ENCODE data around the gene TADA3. TPM values are rescaled to one million over a fixed set of nuclear protein-coding genes. Genes with fewer than 3 reads are reported as not detected.
A peak's percentile ranks its signal among the peaks of the same experiment; 100 is the strongest.

TADA3 gene
- total and polyA plus RNA-seq, 9 of the 15 experiments (the other 6 are each of a cell fraction or from before 2014, with no cell fraction given) = 4.1 to 110 (median 74.8) TPM

DNA sequence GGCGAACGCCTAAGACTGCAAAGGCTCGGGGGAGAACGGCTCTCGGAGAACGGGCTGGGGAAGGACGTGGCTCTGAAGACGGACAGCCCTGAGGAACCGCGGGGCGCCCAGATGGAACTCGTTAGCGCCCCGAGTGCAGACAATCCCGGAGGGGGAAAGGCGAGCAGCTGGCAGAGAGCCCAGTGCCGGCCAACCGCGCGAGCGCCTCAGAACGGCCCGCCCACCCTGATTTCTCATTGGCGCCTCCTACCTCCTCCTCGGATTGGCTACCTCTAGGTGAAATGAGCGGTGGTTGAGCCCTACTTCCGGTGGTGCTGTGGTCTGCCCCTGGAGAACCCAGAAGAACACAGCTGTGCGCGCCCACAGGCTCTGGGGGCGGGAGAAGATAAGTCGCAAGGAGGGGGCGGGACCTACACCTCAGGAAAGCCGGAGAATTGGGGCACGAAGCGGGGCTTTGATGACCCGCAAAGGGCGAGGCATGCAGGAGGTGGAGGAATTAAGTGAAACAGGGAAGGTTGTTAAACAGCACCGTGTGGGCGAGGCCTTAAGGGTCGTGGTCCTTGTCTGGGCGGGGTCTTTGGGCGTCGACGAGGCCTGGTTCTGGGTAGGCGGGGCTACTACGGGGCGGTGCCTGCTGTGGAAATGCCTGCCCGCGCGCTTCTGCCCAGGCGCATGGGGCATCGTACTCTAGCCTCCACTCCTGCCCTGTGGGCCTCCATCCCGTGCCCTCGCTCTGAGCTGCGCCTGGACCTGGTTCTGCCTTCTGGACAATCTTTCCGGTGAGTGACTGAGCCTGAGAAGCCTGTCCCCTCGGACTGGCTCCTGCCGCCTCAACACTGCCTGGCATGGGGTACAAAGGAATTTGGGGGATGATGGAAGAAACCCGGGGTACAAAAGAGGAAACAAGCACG lies 42.4 kb downstream of the TADA3 start, which contains the start of gene OGG1 (continued):
- TF ChIP-seq TSHZ1 (CRISPR knock-in tag; IDR thresholded peaks at IDR 0.05) (no peak), NFIC (IDR thresholded peaks at IDR 0.05) (peak; percentile 98), CREB5 (CRISPR knock-in tag; IDR thresholded peaks at IDR 0.05) (no peak), ZNF717 (CRISPR knock-in tag; IDR thresholded peaks at IDR 0.05) (peak; percentile 51; the same call in 1 of the 2 replicates), ZNF277 (CRISPR knock-in tag; IDR thresholded peaks at IDR 0.05; ENCODE audit: borderline replicate concordance) (no peak), ZBTB34 (CRISPR knock-in tag; IDR thresholded peaks at IDR 0.05) (no peak), NR1H2 (CRISPR knock-in tag; IDR thresholded peaks at IDR 0.05) (no peak), IFI16 (CRISPR knock-in tag; IDR thresholded peaks at IDR 0.05) (no peak), CBX5 (IDR thresholded peaks at IDR 0.05; ENCODE audit: borderline replicate concordance, low read depth) (no peak), ERF (CRISPR knock-in tag; IDR thresholded peaks at IDR 0.05) (0 out of 2 replicates have a peak, but pooled peaks have one; percentile 31), RFX5 (IDR thresholded peaks at IDR 0.05; ENCODE audit: low read depth, low read length) (no peak), SMAD4 (CRISPR knock-in tag; conservative IDR thresholded peaks at IDR 0.05) (0 out of 2 replicates have a peak, but pooled peaks have one; percentile 63)
- TF ChIP-seq, protein P1, sequence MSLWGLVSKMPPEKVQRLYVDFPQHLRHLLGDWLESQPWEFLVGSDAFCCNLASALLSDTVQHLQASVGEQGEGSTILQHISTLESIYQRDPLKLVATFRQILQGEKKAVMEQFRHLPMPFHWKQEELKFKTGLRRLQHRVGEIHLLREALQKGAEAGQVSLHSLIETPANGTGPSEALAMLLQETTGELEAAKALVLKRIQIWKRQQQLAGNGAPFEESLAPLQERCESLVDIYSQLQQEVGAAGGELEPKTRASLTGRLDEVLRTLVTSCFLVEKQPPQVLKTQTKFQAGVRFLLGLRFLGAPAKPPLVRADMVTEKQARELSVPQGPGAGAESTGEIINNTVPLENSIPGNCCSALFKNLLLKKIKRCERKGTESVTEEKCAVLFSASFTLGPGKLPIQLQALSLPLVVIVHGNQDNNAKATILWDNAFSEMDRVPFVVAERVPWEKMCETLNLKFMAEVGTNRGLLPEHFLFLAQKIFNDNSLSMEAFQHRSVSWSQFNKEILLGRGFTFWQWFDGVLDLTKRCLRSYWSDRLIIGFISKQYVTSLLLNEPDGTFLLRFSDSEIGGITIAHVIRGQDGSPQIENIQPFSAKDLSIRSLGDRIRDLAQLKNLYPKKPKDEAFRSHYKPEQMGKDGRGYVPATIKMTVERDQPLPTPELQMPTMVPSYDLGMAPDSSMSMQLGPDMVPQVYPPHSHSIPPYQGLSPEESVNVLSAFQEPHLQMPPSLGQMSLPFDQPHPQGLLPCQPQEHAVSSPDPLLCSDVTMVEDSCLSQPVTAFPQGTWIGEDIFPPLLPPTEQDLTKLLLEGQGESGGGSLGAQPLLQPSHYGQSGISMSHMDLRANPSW (CRISPR knock-in tag; IDR thresholded peaks at IDR 0.05) = no peak
- TF ChIP-seq, protein P2, sequence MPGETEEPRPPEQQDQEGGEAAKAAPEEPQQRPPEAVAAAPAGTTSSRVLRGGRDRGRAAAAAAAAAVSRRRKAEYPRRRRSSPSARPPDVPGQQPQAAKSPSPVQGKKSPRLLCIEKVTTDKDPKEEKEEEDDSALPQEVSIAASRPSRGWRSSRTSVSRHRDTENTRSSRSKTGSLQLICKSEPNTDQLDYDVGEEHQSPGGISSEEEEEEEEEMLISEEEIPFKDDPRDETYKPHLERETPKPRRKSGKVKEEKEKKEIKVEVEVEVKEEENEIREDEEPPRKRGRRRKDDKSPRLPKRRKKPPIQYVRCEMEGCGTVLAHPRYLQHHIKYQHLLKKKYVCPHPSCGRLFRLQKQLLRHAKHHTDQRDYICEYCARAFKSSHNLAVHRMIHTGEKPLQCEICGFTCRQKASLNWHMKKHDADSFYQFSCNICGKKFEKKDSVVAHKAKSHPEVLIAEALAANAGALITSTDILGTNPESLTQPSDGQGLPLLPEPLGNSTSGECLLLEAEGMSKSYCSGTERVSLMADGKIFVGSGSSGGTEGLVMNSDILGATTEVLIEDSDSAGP (CRISPR knock-in tag; IDR thresholded peaks at IDR 0.05) = peak; percentile 6; the same call in 1 of the 2 replicates

All from K562 (cell line).